ENCODE data around the gene FGF22.

GRCh38 chr19:597406-598315, 42.0 kb upstream of the FGF22 start:
- no peak for TF ChIP-seq CTCF (IDR thresholded peaks at IDR 0.05; ENCODE audit: low read depth, low read length)
- no peak for TF ChIP-seq POLR2A (IDR thresholded peaks at IDR 0.05; ENCODE audit: extremely low read depth, insufficient read length)
- TF ChIP-seq MAX (IDR thresholded peaks at IDR 0.05; ENCODE audit: low read depth, low read length) = no peak
- no peak for TF ChIP-seq MYC (IDR thresholded peaks at IDR 0.05; ENCODE audit: low read depth, low read length)

Measured in NB4 (cell line).